ENCODE measurements around the gene EXTL1. TPM values are rescaled to one million over a fixed set of nuclear protein-coding genes. Genes with fewer than 3 reads are reported as not detected.

EXTL1 gene
- total and polyA plus RNA-seq, 2 of the 4 experiments (the other 2 are of a cell fraction), result 0.90 to 5.2 TPM

GRCh38 chr1:26009796-26010447 is 11.7 kb upstream of the EXTL1 start:
- H3K4ac ChIP-seq (ENCODE audit: low read depth, low read length), result no peak overlapping the region
- ATAC-seq (ENCODE audit: low read depth) (no peak), DNase-seq (no peak)
- H3K4me2 ChIP-seq (ENCODE audit: low read depth, low read length), result no peak overlapping the region
- H2AK9ac ChIP-seq (replicated peaks; ENCODE audit: low read depth, low read length, poor library complexity), result peak overlapping the region; percentile 65
- H3K9me1 ChIP-seq (ENCODE audit: insufficient read depth, low read length), result 0 out of 2 replicates have a peak, but pooled peaks cover 5% of the 10 kb centered on the region
- H3K4me3 ChIP-seq (ENCODE audit: insufficient read depth, low read depth, low read length), result no peak overlapping the region
- dilution Hi-C loops (cut with HindIII; ENCODE audit: low sequenced_read_pairs, unreplicated experiment), result no loop called here
- ChIA-PET CTCF (no interaction called here), POLR2A (ENCODE audit: unreplicated experiment) (no interaction called here)
- H3K27ac ChIP-seq (ENCODE audit: insufficient read depth, low read length), result no peak overlapping the region
- H2AFZ ChIP-seq (replicated peaks; ENCODE audit: low read length, poor library complexity), result no peak overlapping the region
- no peak overlapping the region for H2BK120ac ChIP-seq (ENCODE audit: low read depth, low read length)
- in situ Hi-C loops (cut with MboI; ENCODE audit: low sequenced_read_pairs), result no loop called here
- H2BK20ac ChIP-seq (ENCODE audit: low read depth, low read length), result no peak overlapping the region
- H3K23ac ChIP-seq (ENCODE audit: low read depth, low read length), result no peak overlapping the region
- no peak overlapping the region for H3K18ac ChIP-seq (ENCODE audit: low read depth, low read length)
- H3K56ac ChIP-seq (ENCODE audit: extremely low read depth, insufficient read depth, low read length), result no peak overlapping the region
- H4K5ac ChIP-seq (ENCODE audit: low read depth, low read length), result no peak overlapping the region
- H3K79me1 ChIP-seq (ENCODE audit: low read depth in 1 of 2, low read length in 2 of 2), result no peaks in the 10 kb centered on the region
- H2AK5ac ChIP-seq (ENCODE audit: low read depth, low read length), result no peak overlapping the region
- H3K14ac ChIP-seq (replicated peaks; ENCODE audit: low read depth, low read length), result no peak overlapping the region
- no peaks in the 10 kb centered on the region for H3K9me3 ChIP-seq (ENCODE audit: control insufficient read depth, insufficient read depth, low read length)
- H3K27me3 ChIP-seq (ENCODE audit: control insufficient read depth, insufficient read depth, low read length), result peaks cover 7% of the 10 kb centered on the region
- H3K9ac ChIP-seq (ENCODE audit: low read depth, low read length), result no peak overlapping the region
- TF ChIP-seq FOS (IDR thresholded peaks at IDR 0.05; ENCODE audit: low read depth, low read length) (no peak), USF2 (IDR thresholded peaks at IDR 0.05; ENCODE audit: low read depth, low read length) (no peak), RAD21 (IDR thresholded peaks at IDR 0.05; ENCODE audit: low read length) (no peak), NFE2L2 (IDR thresholded peaks at IDR 0.05; ENCODE audit: low read depth, low read length) (no peak), ELK1 (IDR thresholded peaks at IDR 0.05; ENCODE audit: borderline replicate concordance, low read depth, low read length) (no peak), SMC3 (IDR thresholded peaks at IDR 0.05; ENCODE audit: low read depth, low read length) (no peak), CHD1 (IDR thresholded peaks at IDR 0.05; ENCODE audit: low read depth, low read length) (no peak), MAFK (IDR thresholded peaks at IDR 0.05; ENCODE audit: low read depth, low read length) (no peak), POLR2A (IDR thresholded peaks at IDR 0.05; ENCODE audit: low read depth, low read length) (no peak), RCOR1 (IDR thresholded peaks at IDR 0.05; ENCODE audit: insufficient replicate concordance, low read length) (no peak), MXI1 (IDR thresholded peaks at IDR 0.05; ENCODE audit: borderline replicate concordance, low read depth, low read length) (no peak), MAZ (IDR thresholded peaks at IDR 0.05; ENCODE audit: borderline replicate concordance, low read depth, low read length) (no peak), RFX5 (IDR thresholded peaks at IDR 0.05; ENCODE audit: low read depth, low read length) (no peak), BHLHE40 (IDR thresholded peaks at IDR 0.05; ENCODE audit: low read depth, low read length) (no peak), CTCF (conservative IDR thresholded peaks at IDR 0.05; ENCODE audit: low read depth, low read length) (no peak), CEBPB (IDR thresholded peaks at IDR 0.05; ENCODE audit: low read depth, low read length) (no peak)
- H4K20me1 ChIP-seq (ENCODE audit: insufficient read depth, low read length), result no peaks in the 10 kb centered on the region
- H3K4me1 ChIP-seq (ENCODE audit: control insufficient read depth, insufficient read depth, low read length), result no peaks in the 10 kb centered on the region
- H3K36me3 ChIP-seq (ENCODE audit: control insufficient read depth, insufficient read depth, low read length), result no peaks in the 10 kb centered on the region
- no peak overlapping the region for H4K8ac ChIP-seq (ENCODE audit: low read depth in 2 of 2, low read length in 2 of 2)
- H4K91ac ChIP-seq (ENCODE audit: insufficient read depth, low read depth, low read length), result no peak overlapping the region
- H2BK5ac ChIP-seq (ENCODE audit: low read depth, low read length, poor library complexity, severe bottlenecking), result no peak overlapping the region
- no TSS peak for BruUV-seq (replicated peaks)
- no peak overlapping the region for H2BK15ac ChIP-seq (ENCODE audit: low read depth, low read length)
- 40% methylated on average over 1 of the region's 6 CpGs; no CpG with 5 or more reads in 1 of the 2 experiments for WGBS, 2 experiments (ENCODE audit: extremely low coverage in 2 of 2, insufficient read length in 1 of 2)
- intact Hi-C loops (cut with micrococcal nuclease), result no loop called here

Data from IMR-90 (cell line).